NOMO-1 treated with dmso at 0.1 percent for 144 hours (cell line): Measurements from ENCODE around the gene SLC16A4.

ENCODE experiments used
- DNase-seq: peaks from one replicate; lab custom pipeline; 2025; ENCODE audit not compliant: unreplicated experiment; lab: John Stamatoyannopoulos, UW

Gene SLC16A4

DNA sequence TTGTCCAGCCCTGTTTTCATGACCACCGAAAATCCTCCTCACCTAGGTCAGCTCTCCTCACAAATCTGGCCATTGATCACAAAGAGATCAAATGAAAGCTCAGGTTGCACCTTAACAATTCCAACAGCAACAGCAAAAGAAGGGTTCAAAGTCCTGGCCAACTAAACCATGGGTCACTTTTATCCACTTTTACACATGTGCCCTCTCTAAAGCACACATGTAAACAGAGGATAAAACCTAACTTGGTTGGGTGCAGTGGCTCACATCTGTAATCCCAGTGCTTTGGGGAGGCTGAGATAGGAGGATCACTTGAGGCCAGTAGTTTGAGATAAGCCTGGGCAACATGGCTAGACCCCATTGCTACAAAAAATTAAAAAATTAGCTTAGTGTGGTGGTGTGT, 55.6 kb downstream of the SLC16A4 start:
- DNase-seq = no peak

DNA sequence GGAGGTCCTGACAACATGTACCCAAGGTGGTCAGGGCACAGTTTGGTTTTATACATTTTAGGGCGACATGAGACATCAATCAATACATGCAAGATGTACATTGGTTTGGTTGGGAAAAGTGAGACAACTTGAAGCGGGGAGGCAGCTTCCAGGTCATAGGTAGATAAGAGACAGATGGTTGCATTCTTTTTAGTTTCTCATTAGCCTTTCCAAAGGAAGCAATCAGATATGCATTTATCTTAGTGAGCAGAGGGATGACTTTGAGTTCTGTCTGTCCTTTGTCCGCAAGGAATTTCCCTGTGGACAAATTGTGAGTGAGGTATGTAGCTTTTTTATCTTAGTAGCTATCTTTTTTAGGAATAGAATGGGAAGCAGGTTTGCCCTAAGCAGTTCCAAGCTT, 62.1 kb downstream of the SLC16A4 start:
- DNase-seq = no peak

DNA sequence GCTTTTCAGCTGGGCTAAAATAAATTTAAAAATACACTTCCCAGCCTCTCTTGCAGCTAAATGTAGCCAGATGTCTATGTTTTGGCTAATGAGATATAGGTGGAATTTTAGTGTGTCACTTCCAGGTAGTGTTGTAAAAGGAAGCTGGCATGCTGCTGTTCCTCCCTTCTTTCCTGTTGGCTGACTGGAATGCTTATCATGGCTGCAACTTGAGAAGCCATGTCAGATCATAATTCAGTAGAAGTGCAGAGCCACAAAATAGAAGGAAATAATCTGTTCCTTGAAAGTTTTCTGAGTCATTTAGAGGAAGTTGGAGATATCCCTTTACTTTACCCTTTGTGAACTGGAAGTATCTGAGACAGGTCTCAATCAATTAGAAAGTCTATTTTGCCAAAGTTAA, 62.6 kb downstream of the SLC16A4 start:
- DNase-seq = no peak

DNA sequence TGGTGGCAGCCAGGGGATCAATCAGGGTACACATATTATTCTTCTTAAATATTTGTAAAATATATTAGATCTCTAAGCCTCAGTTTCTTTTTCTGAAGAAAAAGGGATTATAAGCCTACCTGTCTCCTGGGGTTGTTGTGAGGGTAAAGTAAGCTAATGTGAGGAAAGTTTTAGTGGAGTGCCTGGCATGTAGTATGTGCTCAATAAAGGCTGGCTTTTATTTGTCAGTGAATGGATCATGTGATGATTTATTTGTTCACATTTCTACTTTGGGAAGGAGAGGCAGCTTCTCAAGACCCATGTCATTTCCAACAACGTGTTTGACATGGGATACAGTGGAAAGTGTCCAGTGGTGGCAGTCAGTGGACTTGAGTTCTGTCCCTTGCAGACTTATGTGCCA, 64.0 kb downstream of the SLC16A4 start:
- no peak for DNase-seq

DNA sequence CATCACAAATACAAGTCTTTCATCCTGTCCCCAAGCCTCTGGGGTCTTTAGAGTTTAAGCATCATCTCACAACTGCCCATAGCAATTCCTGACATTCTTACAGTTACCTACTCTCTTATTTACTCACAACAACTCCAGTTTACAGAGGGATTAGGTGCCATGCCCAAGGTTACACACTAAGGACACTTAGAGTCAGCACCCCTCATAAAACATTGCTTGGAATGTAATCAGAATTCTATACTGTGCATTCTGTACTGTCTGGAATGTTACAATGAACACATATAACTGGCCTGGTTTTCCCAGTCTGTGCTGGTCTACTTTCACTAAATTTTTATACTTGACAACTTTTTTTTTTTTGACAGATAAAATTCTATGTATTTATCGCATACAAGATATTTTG, 66.2 kb downstream of the SLC16A4 start:
- no peak for DNase-seq

DNA sequence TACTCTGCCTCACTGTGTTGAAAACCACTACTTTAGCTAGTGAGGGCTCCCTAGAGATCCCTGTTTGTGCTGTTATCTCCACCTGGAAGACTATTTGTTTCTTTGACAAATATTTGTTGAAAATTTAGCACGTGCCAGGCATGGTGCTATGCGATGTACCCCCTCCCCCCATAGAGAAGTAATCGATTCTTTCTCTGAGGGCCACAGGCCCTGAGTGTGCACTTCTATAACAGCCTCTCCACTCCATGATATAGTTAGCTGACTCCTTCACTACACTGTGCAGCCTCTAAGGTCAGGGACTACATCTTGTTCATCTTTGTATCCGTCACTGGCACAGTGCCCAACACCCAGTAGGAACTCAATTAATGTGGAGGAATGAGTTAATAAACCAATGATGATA, 69.0 kb downstream of the SLC16A4 start:
- DNase-seq = no peak

DNA sequence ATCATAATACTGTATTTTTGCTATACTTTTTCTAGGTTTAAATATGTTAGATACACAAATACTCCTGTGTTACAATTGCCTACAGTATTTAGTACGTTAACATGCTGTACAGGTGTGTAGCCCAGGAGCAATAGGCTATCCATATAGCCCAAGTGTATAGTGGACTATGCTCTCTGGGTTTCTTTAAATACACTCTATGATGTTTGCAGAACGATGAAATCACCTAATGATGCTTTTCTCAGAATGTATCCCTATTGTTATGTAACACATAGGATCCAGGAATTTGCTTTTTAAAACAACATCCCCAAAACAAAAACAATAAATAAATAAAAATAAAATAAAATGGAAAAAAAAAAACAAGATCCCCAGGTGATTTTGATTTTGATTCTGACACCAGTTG, 69.8 kb downstream of the SLC16A4 start:
- no peak for DNase-seq

DNA sequence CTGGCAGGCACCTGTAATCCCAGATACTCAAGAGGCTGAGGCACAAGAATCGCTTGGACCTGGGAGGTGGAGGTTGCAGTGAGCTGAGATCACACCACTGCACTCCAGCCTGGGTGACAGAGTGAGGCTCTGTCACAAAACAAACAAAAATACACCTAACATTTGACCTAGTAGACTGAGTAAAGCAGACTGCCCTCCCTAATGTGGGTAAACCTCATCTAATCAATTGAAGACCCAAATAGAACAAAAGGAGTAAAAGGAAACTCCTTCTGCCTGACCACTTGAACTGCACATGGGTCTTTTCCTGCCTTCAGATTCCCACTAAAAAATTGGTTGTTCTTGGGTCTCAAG, 70.7 kb downstream of the SLC16A4 start:
- DNase-seq = no peak

DNA sequence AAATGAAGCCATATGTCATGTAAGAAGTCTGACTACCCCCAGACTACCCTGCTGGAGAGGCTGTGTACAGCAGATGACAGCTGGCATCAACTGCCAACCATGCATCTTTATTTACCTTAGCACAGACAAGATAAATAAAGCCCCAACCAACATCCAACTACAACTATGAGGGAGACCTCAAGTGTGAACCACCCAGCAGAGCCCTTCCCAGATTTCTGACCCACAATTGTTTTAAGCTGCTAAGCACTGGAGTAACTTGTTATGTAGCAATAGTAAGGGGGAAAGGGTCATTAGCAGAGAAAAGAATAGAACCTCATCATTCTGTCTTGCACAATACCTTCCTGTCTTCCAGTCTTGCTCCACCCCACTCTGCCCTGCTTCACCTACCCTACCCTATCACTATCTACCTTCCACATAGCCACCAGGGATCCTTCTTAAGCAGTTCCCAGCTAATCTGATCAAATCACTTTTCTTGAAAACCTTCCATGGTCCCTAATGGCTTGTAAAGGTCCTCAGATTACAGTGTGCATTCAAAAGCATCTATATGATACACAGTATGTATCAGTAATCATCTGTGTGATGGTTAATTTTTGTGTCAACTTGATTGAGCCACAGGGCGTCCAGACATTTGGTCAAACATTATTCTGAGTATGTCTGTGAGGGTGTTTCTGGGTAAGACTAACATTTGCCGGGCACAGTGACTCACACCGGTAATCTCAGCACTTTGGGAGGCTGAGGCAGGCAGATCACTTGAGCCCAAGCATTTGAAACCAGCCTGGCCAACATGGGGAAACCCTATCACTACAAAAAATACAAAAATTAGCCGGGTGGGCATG, 71.3 kb downstream of the SLC16A4 start:
- peak; percentile 71 for DNase-seq

DNA sequence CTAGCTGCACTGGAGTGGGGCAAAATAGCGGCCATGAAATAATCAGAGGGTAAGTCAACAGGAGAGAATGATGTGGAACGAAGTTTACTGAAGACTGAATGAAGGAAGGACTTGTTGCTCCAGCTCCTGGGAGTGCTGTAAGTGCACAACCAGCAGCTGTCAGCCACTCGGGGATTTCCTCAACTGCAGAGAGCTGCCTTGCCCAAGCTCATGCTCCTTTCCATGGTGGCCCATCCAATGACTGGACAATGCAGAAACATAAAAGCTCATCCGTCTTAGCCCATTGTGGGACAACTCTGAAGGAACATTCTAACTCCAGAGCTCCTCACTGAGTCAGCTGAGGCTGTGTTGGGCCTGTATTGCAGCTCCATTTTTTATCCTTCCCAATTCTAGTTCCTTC, 72.8 kb downstream of the SLC16A4 start:
- DNase-seq = no peak

DNA sequence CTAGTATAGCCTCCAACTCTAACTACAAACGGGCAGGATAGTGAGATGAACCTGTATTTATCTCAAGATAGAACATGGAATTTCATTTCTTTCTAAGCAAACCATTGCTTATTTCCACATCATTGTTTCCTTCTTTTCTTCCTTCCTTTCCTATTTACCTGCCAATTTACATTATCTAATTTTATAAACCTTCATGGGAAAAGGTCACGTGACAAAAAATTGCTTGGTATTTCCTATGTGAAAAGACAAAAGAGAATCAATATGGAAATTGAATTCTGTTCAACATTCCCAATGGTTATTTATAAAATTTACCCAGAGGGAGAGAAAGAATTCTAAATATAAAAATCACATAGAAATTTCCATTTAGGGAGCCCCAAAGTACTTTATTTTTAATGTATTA, 74.1 kb downstream of the SLC16A4 start:
- no peak for DNase-seq
